Measurements from ENCODE around the gene RBMS1.

Gene RBMS1

GRCh38 chr2:160247296-160248035 is 246.1 kb downstream of the RBMS1 start:
- Histone ChIP-seq H3K36me3 (ENCODE audit: insufficient read depth, low read length) (no peaks in the 10 kb centered on the region), H3K4me1 (ENCODE audit: insufficient read depth, low read length, poor library complexity, severe bottlenecking) (no peaks in the 10 kb centered on the region), H3K9me3 (ENCODE audit: insufficient read depth, low read depth, low read length) (no peaks in the 10 kb centered on the region), H3K9ac (ENCODE audit: low read depth, low read length, poor library complexity, severe bottlenecking) (no peak overlapping the region), H3K79me2 (ENCODE audit: insufficient read depth, low read length) (no peaks in the 10 kb centered on the region), H2AFZ (ENCODE audit: low read length) (no peak overlapping the region), H3K4me3 (ENCODE audit: low read length, poor library complexity, severe bottlenecking) (no peak overlapping the region), H3K4me2 (ENCODE audit: low read depth, low read length, poor library complexity, severe bottlenecking) (no peak overlapping the region), H4K20me1 (ENCODE audit: insufficient read depth, low read length, poor library complexity, severe bottlenecking) (no peaks in the 10 kb centered on the region), H3K9me2 (replicated peaks; ENCODE audit: low read depth, low read length) (no peaks in the 10 kb centered on the region), H3F3A (ENCODE audit: low read depth) (no peaks in the 10 kb centered on the region), H3K27me3 (ENCODE audit: insufficient read depth, low read length, poor library complexity, severe bottlenecking) (no peaks in the 10 kb centered on the region)
- TF ChIP-seq CTCF (conservative IDR thresholded peaks at IDR 0.05; ENCODE audit: low read length) (no peak), EZH2phosphoT487 (IDR thresholded peaks at IDR 0.05; ENCODE audit: borderline replicate concordance) (no peak)

- Histone ChIP-seq H3F3A (ENCODE audit: low read depth) (no peaks in the 10 kb centered on the region), H3K4me2 (ENCODE audit: low read depth, low read length, poor library complexity, severe bottlenecking) (no peak overlapping the region), H3K79me2 (ENCODE audit: insufficient read depth, low read length) (no peaks in the 10 kb centered on the region), H4K20me1 (ENCODE audit: insufficient read depth, low read length, poor library complexity, severe bottlenecking) (no peaks in the 10 kb centered on the region), H3K27me3 (ENCODE audit: insufficient read depth, low read length, poor library complexity, severe bottlenecking) (no peaks in the 10 kb centered on the region), H3K9me2 (replicated peaks; ENCODE audit: low read depth, low read length) (no peaks in the 10 kb centered on the region), H2AFZ (ENCODE audit: low read length) (no peak overlapping the region), H3K4me3 (ENCODE audit: low read length, poor library complexity, severe bottlenecking) (no peak overlapping the region), H3K36me3 (ENCODE audit: insufficient read depth, low read length) (no peaks in the 10 kb centered on the region), H3K9ac (ENCODE audit: low read depth, low read length, poor library complexity, severe bottlenecking) (no peak overlapping the region), H3K4me1 (ENCODE audit: insufficient read depth, low read length, poor library complexity, severe bottlenecking) (no peaks in the 10 kb centered on the region), H3K9me3 (ENCODE audit: insufficient read depth, low read depth, low read length) (no peaks in the 10 kb centered on the region)
- TF ChIP-seq EZH2phosphoT487 (IDR thresholded peaks at IDR 0.05; ENCODE audit: borderline replicate concordance) (no peak), CTCF (conservative IDR thresholded peaks at IDR 0.05; ENCODE audit: low read length) (no peak)
Measured at GRCh38 chr2:160246356-160246755, 247.3 kb downstream of the RBMS1 start.

- no peak overlapping the region for H3K9ac ChIP-seq (ENCODE audit: low read depth, low read length, poor library complexity, severe bottlenecking)
- no peaks in the 10 kb centered on the region for H3K79me2 ChIP-seq (ENCODE audit: insufficient read depth, low read length)
- H3F3A ChIP-seq (ENCODE audit: low read depth), result no peaks in the 10 kb centered on the region
- no peaks in the 10 kb centered on the region for H3K9me2 ChIP-seq (replicated peaks; ENCODE audit: low read depth, low read length)
- no peaks in the 10 kb centered on the region for H3K36me3 ChIP-seq (ENCODE audit: insufficient read depth, low read length)
- no peak overlapping the region for H3K4me3 ChIP-seq (ENCODE audit: low read length, poor library complexity, severe bottlenecking)
- H4K20me1 ChIP-seq (ENCODE audit: insufficient read depth, low read length, poor library complexity, severe bottlenecking), result no peaks in the 10 kb centered on the region
- no peaks in the 10 kb centered on the region for H3K27me3 ChIP-seq (ENCODE audit: insufficient read depth, low read length, poor library complexity, severe bottlenecking)
- no peaks in the 10 kb centered on the region for H3K4me1 ChIP-seq (ENCODE audit: insufficient read depth, low read length, poor library complexity, severe bottlenecking)
- H3K9me3 ChIP-seq (ENCODE audit: insufficient read depth, low read depth, low read length), result no peaks in the 10 kb centered on the region
- TF ChIP-seq CTCF (conservative IDR thresholded peaks at IDR 0.05; ENCODE audit: low read length) (no peak), EZH2phosphoT487 (IDR thresholded peaks at IDR 0.05; ENCODE audit: borderline replicate concordance) (no peak)
- H3K4me2 ChIP-seq (ENCODE audit: low read depth, low read length, poor library complexity, severe bottlenecking), result no peak overlapping the region
- H2AFZ ChIP-seq (ENCODE audit: low read length), result no peak overlapping the region
Measured at GRCh38 chr2:160245614-160246155, 247.9 kb downstream of the RBMS1 start.
